HL-60 (cell line): ENCODE data around the gene LIPG.

Source experiments
- GABPA ChIP-seq: IDR thresholded peaks from 2 replicates; pipeline ENCODE4 v1.6.1; 2012; ENCODE audit warnings: low read depth
- POLR2AphosphoS5 ChIP-seq: IDR thresholded peaks from 2 replicates; pipeline ENCODE4 v1.6.1; 2012; ENCODE audit warnings: low read depth
- TF ChIP-seq, protein P1 (sequence below): IDR thresholded peaks from one replicate; pipeline ENCODE4 v1.5.1; 2011; ENCODE audit warnings: low read length, control low read depth, inconsistent platforms; ENCODE audit not compliant: insufficient read depth

DNA sequence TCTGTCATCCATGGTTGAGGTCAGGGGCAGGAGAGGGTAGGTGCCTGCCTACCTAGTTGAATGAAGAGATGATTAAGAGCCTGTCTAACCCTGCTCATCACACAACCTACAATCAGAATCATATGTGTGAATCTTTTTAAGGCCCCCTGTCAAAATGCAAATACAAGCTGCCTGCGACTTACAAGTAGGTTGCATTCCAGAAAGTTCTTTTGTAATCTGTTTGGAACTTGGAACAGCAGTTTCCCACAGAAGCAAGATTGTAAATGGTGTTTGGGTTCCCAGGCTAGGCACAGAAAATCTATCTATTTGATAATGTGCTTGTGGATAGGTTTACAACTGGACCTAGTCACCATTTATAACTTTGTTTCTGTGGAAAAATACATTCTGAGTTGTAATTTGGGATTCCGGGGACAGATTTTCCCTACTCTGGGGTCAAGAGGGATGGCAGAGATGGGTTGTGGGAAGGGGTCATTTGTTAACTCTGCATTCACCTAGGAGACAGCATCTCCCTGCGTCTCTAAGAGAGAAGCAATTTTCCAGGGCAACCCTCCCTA, 4.4 kb downstream of the LIPG start:
- TF ChIP-seq, protein P1, sequence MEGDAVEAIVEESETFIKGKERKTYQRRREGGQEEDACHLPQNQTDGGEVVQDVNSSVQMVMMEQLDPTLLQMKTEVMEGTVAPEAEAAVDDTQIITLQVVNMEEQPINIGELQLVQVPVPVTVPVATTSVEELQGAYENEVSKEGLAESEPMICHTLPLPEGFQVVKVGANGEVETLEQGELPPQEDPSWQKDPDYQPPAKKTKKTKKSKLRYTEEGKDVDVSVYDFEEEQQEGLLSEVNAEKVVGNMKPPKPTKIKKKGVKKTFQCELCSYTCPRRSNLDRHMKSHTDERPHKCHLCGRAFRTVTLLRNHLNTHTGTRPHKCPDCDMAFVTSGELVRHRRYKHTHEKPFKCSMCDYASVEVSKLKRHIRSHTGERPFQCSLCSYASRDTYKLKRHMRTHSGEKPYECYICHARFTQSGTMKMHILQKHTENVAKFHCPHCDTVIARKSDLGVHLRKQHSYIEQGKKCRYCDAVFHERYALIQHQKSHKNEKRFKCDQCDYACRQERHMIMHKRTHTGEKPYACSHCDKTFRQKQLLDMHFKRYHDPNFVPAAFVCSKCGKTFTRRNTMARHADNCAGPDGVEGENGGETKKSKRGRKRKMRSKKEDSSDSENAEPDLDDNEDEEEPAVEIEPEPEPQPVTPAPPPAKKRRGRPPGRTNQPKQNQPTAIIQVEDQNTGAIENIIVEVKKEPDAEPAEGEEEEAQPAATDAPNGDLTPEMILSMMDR, result no peak
- no peak for TF ChIP-seq GABPA
- no peak for TF ChIP-seq POLR2AphosphoS5
